GM21825 (cell line): Measurements from ENCODE around the gene ABHD5.

Experiments used
- ATAC-seq: cut with Tn5 transposase; IDR thresholded peaks from one replicate; pipeline ENCODE4 v1.9.1; 2021; ENCODE audit warnings: mild to moderate bottlenecking, moderate library complexity; ENCODE audit not compliant: unreplicated experiment

Gene ABHD5

GRCh38 chr3:43773273-43774094 is 82.7 kb downstream of the ABHD5 start:
- no peak for ATAC-seq

- ATAC-seq = no peak
Measured at GRCh38 chr3:43774799-43775198, 84.1 kb downstream of the ABHD5 start.

- ATAC-seq = no peak
Measured at GRCh38 chr3:43776101-43776500, 85.4 kb downstream of the ABHD5 start.

- no peak for ATAC-seq
Measured at GRCh38 chr3:43779850-43780249, 89.1 kb downstream of the ABHD5 start.

GRCh38 chr3:43782541-43782940 is 91.8 kb downstream of the ABHD5 start:
- ATAC-seq = no peak
